Activated B cell treated with CpG ODN at 0.5 μM for 24 hours (primary cell): Measurements from ENCODE around the gene CCND2. TPM values are rescaled to one million over a fixed set of nuclear protein-coding genes. Genes with fewer than 3 reads are reported as not detected.

Source experiments
- ATAC-seq: fragments of 200-7000 bp; cut with Tn5 transposase; one replicate; pipeline ENCODE4 v1.10.0; 2021; ENCODE audit warnings: low read depth, mild to moderate bottlenecking, moderate library complexity
- CTCF ChIA-PET: fragments of 350-600 bp; sonication (Branson Sonifier 250); formaldehyde crosslinking; loops from one replicate; lab custom pipeline; 2021; ENCODE audit warnings: antibody characterized with exemption; lab: Charles Lee
- POLR2A ChIA-PET: fragments of 350-600 bp; sonication (Branson Sonifier 250); formaldehyde crosslinking; loops from one replicate; lab custom pipeline; 2021; ENCODE audit warnings: antibody characterized with exemption; lab: Charles Lee
- DNase-seq: peaks from one replicate; pipeline ENCODE4 v3.0.0; 2022
- H3K27ac Mint-ChIP-seq: one replicate; pipeline ENCODE4 v1.8.0; 2020; ENCODE audit warnings: mixed read lengths
- H3K27me3 Mint-ChIP-seq: one replicate; pipeline ENCODE4 v1.8.0; 2021; ENCODE audit warnings: mixed read lengths
- H3K36me3 Mint-ChIP-seq: one replicate; pipeline ENCODE4 v1.8.0; 2021; ENCODE audit warnings: low read depth, mixed read lengths
- H3K4me1 Mint-ChIP-seq: one replicate; pipeline ENCODE4 v1.8.0; 2021; ENCODE audit warnings: mixed read lengths
- H3K4me3 Mint-ChIP-seq: one replicate; pipeline ENCODE4 v1.8.0; 2020; ENCODE audit warnings: mild to moderate bottlenecking, mixed read lengths
- H3K9me3 Mint-ChIP-seq: one replicate; pipeline ENCODE4 v1.8.0; 2020; ENCODE audit warnings: mixed read lengths
- CTCF ChIP-seq: fragments of 200-600 bp; IDR thresholded peaks from one replicate; pipeline ENCODE4 v1.8.0; 2022; ENCODE audit warnings: antibody characterized with exemption, mild to moderate bottlenecking
- intact Hi-C: fragments of 100-400 bp; cut with micrococcal nuclease; formaldehyde crosslinking; loops from one replicate; pipeline ENCODE4 v1.15.1; 2024
- total RNA-seq: library from RNA; stranded (reverse); gene quantifications from 2 replicates; pipeline ENCODE4 v1.2.3, GENCODE V29; 2022

The CCND2 gene
- total RNA-seq, 1 donor from 2014 or later, result 237 TPM

DNA sequence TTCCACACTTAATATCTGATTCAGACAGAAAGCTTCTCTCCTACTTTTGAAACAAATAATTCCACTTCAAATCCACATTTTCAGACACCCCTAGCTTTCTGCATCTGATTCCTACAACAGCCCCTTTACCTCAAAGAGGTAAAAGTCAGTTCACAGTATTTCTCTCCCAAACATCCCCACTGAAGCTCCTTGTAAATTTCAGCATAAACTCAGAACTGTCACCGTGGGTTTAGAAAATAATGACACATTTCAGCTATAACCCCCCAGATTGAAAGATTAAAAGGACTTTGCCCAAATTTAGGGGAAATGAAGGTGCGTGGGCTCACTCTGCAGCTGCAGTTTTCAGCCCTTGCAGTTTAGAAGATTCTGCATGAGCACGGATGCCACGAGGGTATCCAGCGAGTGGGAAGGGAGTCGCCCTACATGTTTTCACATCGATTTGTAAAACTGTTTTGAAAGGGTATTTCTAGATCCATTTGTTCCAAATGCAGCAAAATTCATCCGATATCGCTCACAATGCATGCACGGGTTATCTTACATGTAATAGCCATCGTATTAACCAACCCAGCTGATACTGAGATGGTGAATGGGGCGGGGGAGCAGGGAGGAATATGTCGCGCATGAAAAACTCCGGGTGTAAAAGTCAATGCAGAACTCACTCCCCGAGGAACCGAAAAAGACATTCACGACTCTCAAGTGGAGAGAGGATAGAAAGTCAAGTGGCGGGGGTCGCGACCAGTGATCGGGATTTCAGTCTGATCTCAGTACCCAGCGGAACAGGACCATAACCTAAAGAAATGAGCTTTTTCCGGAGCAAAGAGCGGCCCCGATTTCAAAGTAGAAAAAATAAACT, 5.0 kb upstream of the CCND2 start:
- peak overlapping the region; percentile 98 for H3K27ac Mint-ChIP-seq
- H3K36me3 Mint-ChIP-seq, result peaks cover 7% of the 10 kb centered on the region
- CTCF ChIA-PET, result interaction anchor here (0.5 to 3.2 kb wide), 16 partner anchors 8 to 385 kb away, joined by 3 to 19 read pairs (median 3); no protein-coding TSS in a partner anchor
- H3K27me3 Mint-ChIP-seq, result no peaks in the 10 kb centered on the region
- H3K4me1 Mint-ChIP-seq, result peaks cover 29% of the 10 kb centered on the region
- H3K9me3 Mint-ChIP-seq, result no peaks in the 10 kb centered on the region
- intact Hi-C loops, result loop anchor here (1.0 kb wide), 6 partner anchors 53 to 161 kb away; no protein-coding TSS in a partner anchor
- peak overlapping the region; percentile 93 for H3K4me3 Mint-ChIP-seq
- POLR2A ChIA-PET, result interaction anchor here (0.6 to 10.3 kb wide), 28 partner anchors 9 to 398 kb away, joined by 3 to 291 read pairs (median 6); partner anchors contain the start of genes PARP11 and TIGAR
- DNase-seq (peak; percentile 29), ATAC-seq (no peak)
- TF ChIP-seq CTCF, result no peak

- ATAC-seq, result peak; percentile 30
- intact Hi-C loops, result loop anchor here (1.0 kb wide), 5 partner anchors 54 to 162 kb away; no protein-coding TSS in a partner anchor
- Mint-ChIP-seq H3K4me3 (peak overlapping the region; percentile 91), H3K27ac (peak overlapping the region; percentile 95), H3K4me1 (peaks cover 33% of the 10 kb centered on the region), H3K27me3 (no peaks in the 10 kb centered on the region), H3K36me3 (peaks cover 11% of the 10 kb centered on the region), H3K9me3 (no peaks in the 10 kb centered on the region)
- CTCF ChIA-PET, result interaction anchor here (0.6 to 3.2 kb wide), 13 partner anchors 7 to 386 kb away, joined by 3 to 19 read pairs (median 3); no protein-coding TSS in a partner anchor
- DNase-seq, result peak; percentile 84
- TF ChIP-seq CTCF, result no peak
- POLR2A ChIA-PET, result interaction anchor here (0.6 to 10.3 kb wide), 29 partner anchors 8 to 525 kb away, joined by 3 to 291 read pairs (median 5); partner anchors contain the start of genes PARP11 and TIGAR
Observed at GRCh38 chr12:4269279-4269991, 4.1 kb upstream of the CCND2 start.

DNA sequence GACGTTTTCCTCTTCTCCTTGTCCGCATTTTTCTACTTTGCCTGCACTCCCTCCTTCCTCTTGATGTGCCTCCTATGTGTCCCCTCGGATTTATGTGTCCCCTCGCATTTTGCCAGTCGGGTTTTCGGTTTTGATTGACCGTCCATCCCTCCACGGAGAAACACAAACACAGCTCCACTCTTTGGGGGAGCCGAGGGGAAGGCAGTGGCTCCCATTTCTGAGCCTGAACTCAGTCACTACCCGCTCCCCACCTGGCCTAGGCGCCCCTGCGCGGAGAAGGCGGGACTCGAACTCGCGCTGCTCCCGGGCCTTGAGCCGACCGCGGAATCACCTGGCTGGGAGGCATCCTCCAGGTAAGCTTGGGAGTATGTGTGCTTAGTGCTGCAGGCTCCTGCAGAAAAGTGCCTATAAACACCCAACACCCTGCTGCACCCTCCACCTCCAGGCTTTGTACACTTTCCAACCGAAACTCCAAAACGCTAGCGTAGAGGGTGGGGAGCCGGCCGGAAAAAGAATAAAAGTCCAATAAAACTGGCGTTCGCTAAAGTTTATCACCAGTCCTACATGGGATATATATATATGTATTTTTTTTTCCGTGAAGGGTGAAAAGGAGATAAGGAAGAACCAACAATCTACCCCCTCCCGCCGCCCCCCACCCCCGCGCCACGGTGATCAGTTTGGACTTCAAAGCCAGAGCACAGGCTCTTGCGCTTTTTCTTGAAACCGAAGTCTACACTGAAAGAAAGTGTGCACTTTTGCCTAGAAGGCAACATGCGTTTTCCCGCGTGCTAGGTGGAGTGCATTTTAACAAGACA, 3.3 kb upstream of the CCND2 start:
- peaks cover 13% of the 10 kb centered on the region for H3K36me3 Mint-ChIP-seq
- H3K4me1 Mint-ChIP-seq, result peaks cover 33% of the 10 kb centered on the region
- intact Hi-C loops, result loop anchor here (10.0 kb wide), 1 partner anchor 1475 kb away; the partner anchor contains the start of gene FKBP4
- H3K4me3 Mint-ChIP-seq, result peak overlapping the region; percentile 91
- H3K27me3 Mint-ChIP-seq, result no peaks in the 10 kb centered on the region
- DNase-seq, result peak; percentile 45
- no peak for TF ChIP-seq CTCF
- ATAC-seq, result no peak
- no peaks in the 10 kb centered on the region for H3K9me3 Mint-ChIP-seq
- ChIA-PET CTCF (interaction anchor here (0.9 to 3.2 kb wide), 8 partner anchors 8 to 387 kb away, joined by 3 to 19 read pairs (median 5); no protein-coding TSS in a partner anchor), POLR2A (interaction anchor here (0.6 to 10.3 kb wide), 28 partner anchors 7 to 526 kb away, joined by 3 to 291 read pairs (median 16); partner anchors contain the start of genes PARP11 and TIGAR)
- peak overlapping the region; percentile 95 for H3K27ac Mint-ChIP-seq

DNA sequence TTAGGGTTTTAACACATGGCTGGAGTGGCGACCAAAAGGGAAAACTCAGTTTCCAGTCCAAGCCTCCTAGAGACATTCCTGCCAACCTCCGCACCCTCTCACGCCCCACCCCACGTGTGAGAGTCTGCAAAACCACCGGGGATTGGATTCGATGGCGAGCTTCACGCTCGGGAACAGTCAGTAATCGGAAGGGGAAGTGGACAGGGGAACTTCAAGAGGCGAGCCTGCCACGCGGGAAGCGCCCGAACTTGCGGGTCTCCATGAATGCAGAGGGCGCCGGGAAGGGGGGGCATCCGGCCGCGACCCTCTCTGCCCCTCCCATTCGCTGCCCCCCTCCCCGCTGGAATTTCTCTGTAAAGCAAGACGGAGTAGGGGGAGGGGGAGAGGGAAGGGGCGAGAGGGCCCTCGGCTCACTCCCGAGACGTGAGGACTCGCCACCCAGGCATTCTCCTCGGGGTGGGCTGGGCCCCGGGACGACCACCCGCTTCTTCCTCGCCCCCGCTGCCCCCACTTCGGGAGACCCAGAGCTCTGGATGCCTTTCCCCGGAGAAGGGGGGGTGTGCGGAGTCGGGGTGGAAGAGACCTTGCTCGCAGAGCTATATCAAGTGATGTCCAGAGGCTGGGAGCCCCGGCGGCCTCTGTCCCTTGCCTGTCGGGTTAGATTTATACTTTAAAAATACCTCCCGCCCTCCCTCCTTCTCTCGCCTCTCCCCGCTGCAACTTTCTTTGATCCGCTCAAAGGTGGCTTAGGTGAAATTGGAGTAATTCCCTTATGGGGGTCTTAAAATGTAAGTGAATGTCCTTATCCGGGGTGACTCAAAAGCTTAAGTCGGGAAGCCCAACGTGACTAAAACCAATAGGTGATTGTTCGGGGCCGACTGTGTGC, 2.5 kb upstream of the CCND2 start:
- no peak for TF ChIP-seq CTCF
- no peak for ATAC-seq
- ChIA-PET CTCF (interaction anchor here (0.5 to 1.8 kb wide), 8 partner anchors 55 to 398 kb away, joined by 3 to 15 read pairs (median 4); partner anchors contain the start of gene PARP11), POLR2A (interaction anchor here (0.6 to 10.3 kb wide), 28 partner anchors 9 to 409 kb away, joined by 3 to 291 read pairs (median 8); partner anchors contain the start of genes PARP11 and TIGAR)
- H3K27me3 Mint-ChIP-seq, result no peaks in the 10 kb centered on the region
- H3K36me3 Mint-ChIP-seq, result peaks cover 18% of the 10 kb centered on the region
- peak overlapping the region; percentile 91 for H3K4me3 Mint-ChIP-seq
- H3K4me1 Mint-ChIP-seq, result peaks cover 39% of the 10 kb centered on the region
- intact Hi-C loops, result loop anchor here (10.0 kb wide), 1 partner anchor 1476 kb away; the partner anchor contains the start of gene FKBP4
- no peaks in the 10 kb centered on the region for H3K9me3 Mint-ChIP-seq
- peak; percentile 57 for DNase-seq
- peak overlapping the region; percentile 96 for H3K27ac Mint-ChIP-seq
